HG03432 (cell line): ENCODE results near the gene MRPL40.

ENCODE experiments used
- ATAC-seq: cut with Tn5 transposase; IDR thresholded peaks from one replicate; pipeline ENCODE4 v1.9.1; 2021; ENCODE audit warnings: mild to moderate bottlenecking, moderate library complexity; ENCODE audit not compliant: unreplicated experiment

MRPL40 gene

GRCh38 chr22:19480173-19480568 is 47.8 kb downstream of the MRPL40 start:
- no peak for ATAC-seq

GRCh38 chr22:19480789-19481188 is 48.4 kb downstream of the MRPL40 start:
- ATAC-seq = no peak

GRCh38 chr22:19482297-19482696 is 50.0 kb downstream of the MRPL40 start:
- no peak for ATAC-seq

GRCh38 chr22:19483481-19484244 is 51.3 kb downstream of the MRPL40 start:
- no peak for ATAC-seq
